Measurements from ENCODE around the gene RBFOX2.

DNA sequence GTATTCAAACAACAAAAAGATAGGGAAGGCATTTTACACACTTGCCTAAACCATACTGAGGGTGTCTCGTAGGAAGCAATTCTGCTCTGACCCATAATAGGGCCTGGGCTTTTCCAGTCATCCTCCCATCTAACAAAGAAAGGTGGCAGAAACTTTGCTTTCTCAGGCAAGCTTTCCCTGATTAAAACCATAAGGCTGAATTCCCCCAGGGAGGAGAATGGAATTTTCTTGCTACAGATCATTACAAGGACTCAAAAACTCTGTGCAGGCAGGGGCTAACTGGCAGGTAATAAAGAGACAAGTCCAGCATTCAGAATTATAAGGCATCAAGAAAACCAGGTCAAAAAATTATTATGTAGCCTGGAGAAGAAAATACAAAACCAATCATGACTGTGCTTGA is 90.4 kb downstream of the RBFOX2 start:
- no peak for TF ChIP-seq CHD2 (IDR thresholded peaks at IDR 0.05; ENCODE audit: low read length, partially characterized antibody)
- TF ChIP-seq CTCF (IDR thresholded peaks at IDR 0.05) = no peak
- TF ChIP-seq FOXM1 (IDR thresholded peaks at IDR 0.05; ENCODE audit: low read depth) = no peak
- TF ChIP-seq TAF1 (IDR thresholded peaks at IDR 0.05; ENCODE audit: borderline replicate concordance, low read depth, low read length) = no peak
